SU-DHL-6 (cell line): Measurements from ENCODE around the gene PTPRG.

Experiments
- H2AFZ ChIP-seq: fragments of 200-600 bp; sonication (generic); 2 replicates; pipeline ENCODE4 v1.6.1; 2014; ENCODE audit warnings: low read depth, mild to moderate bottlenecking, moderate library complexity, mixed read lengths, antibody characterized with exemption, low read length; ENCODE audit not compliant: severe bottlenecking
- H3F3A ChIP-seq: fragments of 200-600 bp; shearing (Covaris generic); 2 replicates; pipeline ENCODE4 v1.6.0; 2016; ENCODE audit warnings: antibody characterized with exemption, mild to moderate bottlenecking; ENCODE audit not compliant: insufficient read depth
- H3K27ac ChIP-seq: fragments of 200-600 bp; sonication (generic); 2 replicates; pipeline ENCODE4 v1.5.1; 2016; ENCODE audit warnings: low read depth, mild to moderate bottlenecking, low read length, moderate library complexity, mixed read lengths
- H3K27me3 ChIP-seq: fragments of 200-600 bp; sonication (generic), shearing (Covaris generic); 2 replicates; pipeline ENCODE4 v1.6.0; 2014; ENCODE audit warnings: mild to moderate bottlenecking, low read length
- H3K36me3 ChIP-seq: fragments of 200-600 bp; sonication (generic); 2 replicates; pipeline ENCODE4 v1.6.1; 2014; ENCODE audit warnings: mild to moderate bottlenecking, low read length, mixed read lengths
- H3K4me2 ChIP-seq: fragments of 300-600, 200-600 bp; shearing (Covaris generic), sonication (generic); 2 replicates; pipeline ENCODE4 v1.6.0; 2014; ENCODE audit warnings: low read length, low read depth, mild to moderate bottlenecking; ENCODE audit not compliant: poor library complexity, severe bottlenecking
- H3K4me3 ChIP-seq: fragments of 200-600 bp; sonication (generic); 2 replicates; pipeline ENCODE4 v1.5.1; 2014; ENCODE audit warnings: antibody characterized with exemption, low read length, mild to moderate bottlenecking, mixed read lengths; ENCODE audit not compliant: insufficient read depth, poor library complexity, severe bottlenecking
- H3K79me2 ChIP-seq: fragments of 200-600 bp; sonication (generic); 2 replicates; pipeline ENCODE4 v1.6.1; 2014; ENCODE audit warnings: mild to moderate bottlenecking, low read length, moderate library complexity; ENCODE audit not compliant: insufficient read depth
- H3K9ac ChIP-seq: fragments of 200-600 bp; sonication (generic); 2 replicates; pipeline ENCODE4 v1.7.0; 2014; ENCODE audit warnings: mild to moderate bottlenecking, low read length
- H3K9me2 ChIP-seq: fragments of 200-600 bp; sonication (generic); replicated peaks from 2 replicates; pipeline ENCODE4 v1.6.1; 2014; ENCODE audit warnings: low read length; ENCODE audit not compliant: insufficient read depth
- H3K9me3 ChIP-seq: fragments of 200-600 bp; sonication (generic); 2 replicates; pipeline ENCODE4 v1.6.1; 2014; ENCODE audit warnings: low read length, mixed read lengths; ENCODE audit not compliant: insufficient read depth
- H4K20me1 ChIP-seq: fragments of 200-600 bp; sonication (generic); 2 replicates; pipeline ENCODE4 v1.6.1; 2014; ENCODE audit warnings: low read depth, mild to moderate bottlenecking, antibody characterized with exemption, low read length, moderate library complexity, mixed read lengths
- CTCF ChIP-seq: fragments of 200-600 bp; sonication (generic); IDR thresholded peaks from one replicate; pipeline ENCODE4 v1.5.1; 2017; ENCODE audit warnings: antibody characterized with exemption, mild to moderate bottlenecking, low read length, moderate library complexity; ENCODE audit not compliant: insufficient read depth, poor library complexity, severe bottlenecking
- EZH2phosphoT487 ChIP-seq: fragments of 200-600 bp; sonication (generic), shearing (Covaris generic); conservative IDR thresholded peaks from 2 replicates; pipeline ENCODE4 v1.6.1; 2018; ENCODE audit warnings: mild to moderate bottlenecking, antibody characterized with exemption, low read length, moderate library complexity, mixed read lengths

PTPRG gene

DNA sequence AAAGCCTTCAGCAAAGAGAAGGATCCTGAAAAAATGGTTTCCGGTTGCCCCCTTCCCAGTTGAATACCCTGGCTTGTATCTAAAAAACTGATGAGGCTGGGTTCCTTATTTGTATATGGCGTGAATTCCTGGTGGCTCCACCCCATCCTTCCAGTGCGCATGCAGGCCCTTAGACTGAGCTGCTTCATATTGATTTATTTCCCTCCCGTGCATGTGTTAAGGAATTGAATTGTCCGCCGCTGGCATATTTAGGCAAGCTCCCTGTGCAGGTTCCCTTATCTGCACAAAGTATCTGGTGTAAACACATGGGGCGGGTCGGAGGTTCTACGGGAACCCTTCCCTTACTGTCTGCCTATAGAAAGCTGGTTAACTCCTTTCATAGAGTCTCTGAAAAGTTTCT lies 449.6 kb downstream of the PTPRG start:
- H3K9ac ChIP-seq = no peak overlapping the region
- H2AFZ ChIP-seq = no peak overlapping the region
- H3K9me2 ChIP-seq = no peaks in the 10 kb centered on the region
- H4K20me1 ChIP-seq = no peaks in the 10 kb centered on the region
- H3K9me3 ChIP-seq = no peaks in the 10 kb centered on the region
- H3K79me2 ChIP-seq = no peaks in the 10 kb centered on the region
- no peak for TF ChIP-seq CTCF
- TF ChIP-seq EZH2phosphoT487 = no peak
- no peak overlapping the region for H3K4me2 ChIP-seq
- H3F3A ChIP-seq = no peaks in the 10 kb centered on the region
- no peaks in the 10 kb centered on the region for H3K36me3 ChIP-seq
- H3K27ac ChIP-seq = no peak overlapping the region
- no peaks in the 10 kb centered on the region for H3K27me3 ChIP-seq
- H3K4me3 ChIP-seq = no peak overlapping the region

GRCh38 chr3:62011666-62012065 lies 450.3 kb downstream of the PTPRG start:
- no peak overlapping the region for H3K4me2 ChIP-seq
- no peak overlapping the region for H2AFZ ChIP-seq
- H3K9ac ChIP-seq = no peak overlapping the region
- no peak overlapping the region for H3K27ac ChIP-seq
- H3K27me3 ChIP-seq = no peaks in the 10 kb centered on the region
- H3K36me3 ChIP-seq = no peaks in the 10 kb centered on the region
- H3K4me3 ChIP-seq = no peak overlapping the region
- no peaks in the 10 kb centered on the region for H3K9me3 ChIP-seq
- H3F3A ChIP-seq = no peaks in the 10 kb centered on the region
- no peaks in the 10 kb centered on the region for H3K9me2 ChIP-seq
- TF ChIP-seq EZH2phosphoT487 (no peak), CTCF (no peak)
- H3K79me2 ChIP-seq = no peaks in the 10 kb centered on the region
- no peaks in the 10 kb centered on the region for H4K20me1 ChIP-seq

DNA sequence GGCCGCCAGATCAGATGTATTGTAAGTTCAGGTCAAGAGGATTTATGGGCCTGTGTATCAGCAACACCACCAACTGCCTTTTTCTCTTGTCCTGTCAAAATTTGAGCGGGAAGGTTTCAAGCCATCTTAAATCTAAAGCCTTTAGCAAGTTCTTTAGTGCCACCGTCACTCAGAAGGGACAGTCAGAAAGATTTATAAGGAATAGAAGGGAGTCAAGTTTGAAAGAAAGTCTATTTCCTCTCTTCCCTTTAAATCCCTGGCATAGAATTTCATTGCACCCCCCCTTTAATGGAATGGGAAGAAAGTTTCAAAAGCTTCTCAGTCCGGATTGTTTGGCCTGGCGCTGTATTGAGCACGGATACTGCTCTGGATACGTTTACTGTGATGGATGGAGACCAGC lies 452.6 kb downstream of the PTPRG start:
- Histone ChIP-seq H3F3A (no peaks in the 10 kb centered on the region), H3K4me3 (no peak overlapping the region), H3K27ac (no peak overlapping the region), H3K9me2 (no peaks in the 10 kb centered on the region), H3K36me3 (no peaks in the 10 kb centered on the region), H3K79me2 (no peaks in the 10 kb centered on the region), H3K27me3 (no peaks in the 10 kb centered on the region), H3K9me3 (no peaks in the 10 kb centered on the region), H4K20me1 (no peaks in the 10 kb centered on the region), H3K4me2 (no peak overlapping the region), H2AFZ (no peak overlapping the region), H3K9ac (no peak overlapping the region)
- TF ChIP-seq CTCF (no peak), EZH2phosphoT487 (no peak)

DNA sequence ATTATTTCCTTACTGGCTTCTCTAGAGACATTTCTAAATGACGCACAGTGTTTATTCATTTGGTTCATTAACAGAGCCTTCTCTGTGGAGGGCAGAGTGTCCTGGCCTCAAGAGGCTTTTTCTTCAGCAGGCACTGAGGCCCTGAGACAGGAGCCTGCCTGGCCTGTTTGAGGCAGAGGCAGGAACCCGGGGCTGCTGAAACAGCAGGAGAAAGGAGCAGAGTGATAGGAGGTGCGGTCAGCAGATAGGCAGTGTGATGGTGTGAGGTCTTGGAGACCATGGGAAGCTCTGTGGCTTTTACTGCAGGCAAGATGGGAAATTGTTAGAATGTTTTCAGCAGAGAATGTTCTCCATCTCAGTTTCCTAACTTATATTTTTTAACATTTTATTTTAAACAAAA lies 453.7 kb downstream of the PTPRG start:
- Histone ChIP-seq H3K36me3 (no peaks in the 10 kb centered on the region), H3K4me2 (no peak overlapping the region), H3K27me3 (no peaks in the 10 kb centered on the region), H2AFZ (no peak overlapping the region), H4K20me1 (no peaks in the 10 kb centered on the region), H3K9me3 (no peaks in the 10 kb centered on the region), H3K9me2 (no peaks in the 10 kb centered on the region), H3K4me3 (no peak overlapping the region), H3K27ac (no peak overlapping the region), H3F3A (no peaks in the 10 kb centered on the region), H3K79me2 (no peaks in the 10 kb centered on the region), H3K9ac (no peak overlapping the region)
- no peak for TF ChIP-seq CTCF
- no peak for TF ChIP-seq EZH2phosphoT487
